OCI-LY7 (cell line): ENCODE measurements around the gene SERPINB5. TPM values are rescaled to one million over a fixed set of nuclear protein-coding genes. Genes with fewer than 3 reads are reported as not detected.

ENCODE experiments used
- BruUV-seq: library from RNA; stranded (reverse); fragments of 400-500 nt; replicated peaks from 2 replicates; lab custom pipeline; 2021; lab: Mats Ljungman, UMichigan
- CTCF ChIA-PET: fragments of 300-600 bp; sonication (Branson Sonifier 250); formaldehyde crosslinking; loops from one replicate; lab custom pipeline; 2022; ENCODE audit warnings: antibody characterized with exemption; ENCODE audit not compliant: unreplicated experiment; lab: Charles Lee
- POLR2A ChIA-PET: fragments of 300-600 bp; sonication (Branson Sonifier 250); formaldehyde crosslinking; loops from one replicate; lab custom pipeline; 2022; ENCODE audit warnings: antibody characterized with exemption; lab: Charles Lee
- DNase-seq: peaks from one replicate; pipeline ENCODE4 v3.0.0-alpha.2; 2015; ENCODE audit warnings: low spot score
- H2AFZ ChIP-seq: fragments of 200-600 bp; sonication (generic), shearing (Covaris generic); 2 replicates; pipeline ENCODE4 v1.6.1; 2014; ENCODE audit warnings: mild to moderate bottlenecking, antibody characterized with exemption, low read length, moderate library complexity
- H3K27ac ChIP-seq: fragments of 200-600 bp; sonication (generic); 2 replicates; pipeline ENCODE4 v1.5.1; 2014; ENCODE audit warnings: mixed run types, low read depth, mild to moderate bottlenecking, moderate library complexity, low read length, inconsistent platforms; ENCODE audit not compliant: poor library complexity, severe bottlenecking
- H3K36me3 ChIP-seq: fragments of 200-600 bp; sonication (generic); 2 replicates; pipeline ENCODE4 v1.6.1; 2014; ENCODE audit warnings: mild to moderate bottlenecking, antibody characterized with exemption, low read length, moderate library complexity, mixed read lengths; ENCODE audit not compliant: insufficient read depth
- H3K4me1 ChIP-seq: fragments of 200-600 bp; sonication (generic); 2 replicates; pipeline ENCODE4 v1.5.1; 2014; ENCODE audit warnings: mild to moderate bottlenecking, low read length; ENCODE audit not compliant: insufficient read depth, poor library complexity, severe bottlenecking
- H3K4me2 ChIP-seq: fragments of 200-600 bp; sonication (generic); 2 replicates; pipeline ENCODE4 v1.6.1; 2014; ENCODE audit warnings: mild to moderate bottlenecking, low read length
- H3K4me3 ChIP-seq: fragments of 200-600 bp; sonication (generic); 2 replicates; pipeline ENCODE4 v1.5.1; 2014; ENCODE audit warnings: mild to moderate bottlenecking, low read depth, low read length; ENCODE audit not compliant: poor library complexity, severe bottlenecking
- H3K79me2 ChIP-seq: fragments of 200-600 bp; sonication (generic); 2 replicates; pipeline ENCODE4 v1.6.1; 2016; ENCODE audit warnings: low read depth, mild to moderate bottlenecking, low read length, moderate library complexity, mixed read lengths; ENCODE audit not compliant: insufficient read depth
- H3K9me2 ChIP-seq: fragments of 200-600 bp; sonication (generic); 2 replicates; pipeline ENCODE4 v1.6.1; 2016; ENCODE audit warnings: mild to moderate bottlenecking, low read length, mixed read lengths; ENCODE audit not compliant: insufficient read depth
- H3K9me3 ChIP-seq: fragments of 200-600 bp; sonication (generic); 2 replicates; pipeline ENCODE4 v1.6.1; 2014; ENCODE audit warnings: mild to moderate bottlenecking, mixed run types, low read length, mixed read lengths
- H4K20me1 ChIP-seq: fragments of 200-600 bp; sonication (generic); 2 replicates; pipeline ENCODE4 v1.6.1; 2014; ENCODE audit warnings: mild to moderate bottlenecking, antibody characterized with exemption, low read length, moderate library complexity, mixed read lengths; ENCODE audit not compliant: insufficient read depth
- EZH2phosphoT487 ChIP-seq: fragments of 200-600 bp; sonication (generic); IDR thresholded peaks from 2 replicates; pipeline ENCODE4 v1.6.1; 2018; ENCODE audit warnings: low read depth, borderline replicate concordance, mild to moderate bottlenecking, mixed run types, antibody characterized with exemption, low read length, moderate library complexity, mixed read lengths
- intact Hi-C: fragments of 100-400 bp; cut with micrococcal nuclease; formaldehyde crosslinking; loops from one replicate; pipeline ENCODE4 v1.10.0; 2022; ENCODE audit not compliant: unreplicated experiment
- total RNA-seq, 2 experiments: library from RNA; depleted of rRNA in 1 of 2; stranded (reverse); fragments of >200 nt in 1 of 2; shearing (Covaris generic) in 1 of 2; gene quantifications; 2 replicates each; pipeline ENCODE4 v1.2.3, GENCODE V29; 2014 to 2022
- TF ChIP-seq, protein P1 (sequence below): fragments of 200-600 bp; sonication (generic); conservative IDR thresholded peaks from 2 replicates; pipeline ENCODE4 v1.5.1; 2014; ENCODE audit warnings: mild to moderate bottlenecking, antibody characterized with exemption, low read length, moderate library complexity, mixed read lengths

SERPINB5 gene
- total RNA-seq, 2 experiments from 2014 or later: not detected

DNA sequence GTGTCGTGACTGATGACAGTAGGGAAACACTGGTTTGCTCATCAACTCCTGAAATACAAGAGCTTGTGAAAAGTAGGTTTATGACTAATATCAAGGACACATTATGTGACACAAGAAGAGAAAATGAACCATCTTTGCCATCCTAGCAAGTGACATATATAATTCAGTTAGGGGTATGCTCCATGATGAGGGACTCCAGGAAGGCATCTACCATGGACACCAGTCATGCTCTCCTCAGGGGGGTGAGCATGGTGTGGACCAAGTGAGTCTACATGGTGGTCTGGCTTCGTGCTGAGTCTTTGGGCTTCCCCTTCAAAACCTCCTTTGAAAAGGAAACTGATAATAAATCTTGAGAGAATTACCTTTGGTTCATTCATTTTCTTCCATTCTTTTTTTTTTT lies 11.7 kb upstream of the SERPINB5 start:
- no peaks in the 10 kb centered on the region for H4K20me1 ChIP-seq
- H2AFZ ChIP-seq: no peak overlapping the region
- no peaks in the 10 kb centered on the region for H3K9me3 ChIP-seq
- POLR2A ChIA-PET: no interaction called here
- BruUV-seq: no TSS peak
- H3K9me2 ChIP-seq: no peaks in the 10 kb centered on the region
- no peaks in the 10 kb centered on the region for H3K4me1 ChIP-seq
- no peak overlapping the region for H3K27ac ChIP-seq
- no peak overlapping the region for H3K4me2 ChIP-seq
- CTCF ChIA-PET: no interaction called here
- intact Hi-C loops: no loop called here
- no peak overlapping the region for H3K4me3 ChIP-seq
- TF ChIP-seq, protein P1, sequence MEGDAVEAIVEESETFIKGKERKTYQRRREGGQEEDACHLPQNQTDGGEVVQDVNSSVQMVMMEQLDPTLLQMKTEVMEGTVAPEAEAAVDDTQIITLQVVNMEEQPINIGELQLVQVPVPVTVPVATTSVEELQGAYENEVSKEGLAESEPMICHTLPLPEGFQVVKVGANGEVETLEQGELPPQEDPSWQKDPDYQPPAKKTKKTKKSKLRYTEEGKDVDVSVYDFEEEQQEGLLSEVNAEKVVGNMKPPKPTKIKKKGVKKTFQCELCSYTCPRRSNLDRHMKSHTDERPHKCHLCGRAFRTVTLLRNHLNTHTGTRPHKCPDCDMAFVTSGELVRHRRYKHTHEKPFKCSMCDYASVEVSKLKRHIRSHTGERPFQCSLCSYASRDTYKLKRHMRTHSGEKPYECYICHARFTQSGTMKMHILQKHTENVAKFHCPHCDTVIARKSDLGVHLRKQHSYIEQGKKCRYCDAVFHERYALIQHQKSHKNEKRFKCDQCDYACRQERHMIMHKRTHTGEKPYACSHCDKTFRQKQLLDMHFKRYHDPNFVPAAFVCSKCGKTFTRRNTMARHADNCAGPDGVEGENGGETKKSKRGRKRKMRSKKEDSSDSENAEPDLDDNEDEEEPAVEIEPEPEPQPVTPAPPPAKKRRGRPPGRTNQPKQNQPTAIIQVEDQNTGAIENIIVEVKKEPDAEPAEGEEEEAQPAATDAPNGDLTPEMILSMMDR: no peak
- no peak for TF ChIP-seq EZH2phosphoT487
- H3K36me3 ChIP-seq: no peaks in the 10 kb centered on the region
- no peaks in the 10 kb centered on the region for H3K79me2 ChIP-seq
- DNase-seq: no peak

DNA sequence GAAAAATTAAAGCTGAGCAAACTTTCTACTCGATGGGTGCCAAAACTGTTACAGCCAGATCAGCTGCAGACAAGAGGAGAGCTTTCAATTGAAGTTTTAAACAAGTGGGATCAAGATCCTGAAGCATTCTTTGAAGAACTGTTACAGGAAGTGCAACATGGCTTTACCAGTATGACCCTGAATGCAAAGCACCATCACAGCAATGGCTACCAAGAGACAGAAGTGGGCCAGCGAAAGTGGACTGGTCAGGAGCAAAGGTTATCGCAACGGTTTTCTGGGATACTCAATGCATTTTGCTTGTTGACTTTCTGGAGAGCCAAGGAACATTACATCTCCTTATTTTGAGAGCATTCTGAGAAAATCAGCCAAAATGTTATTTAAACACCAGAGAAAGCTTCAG lies 9.1 kb upstream of the SERPINB5 start:
- Histone ChIP-seq H2AFZ (no peak overlapping the region), H3K4me1 (no peaks in the 10 kb centered on the region), H3K9me2 (no peaks in the 10 kb centered on the region), H3K79me2 (no peaks in the 10 kb centered on the region), H3K4me3 (no peak overlapping the region), H3K27ac (no peak overlapping the region), H3K36me3 (no peaks in the 10 kb centered on the region), H3K4me2 (no peak overlapping the region), H3K9me3 (no peaks in the 10 kb centered on the region), H4K20me1 (no peaks in the 10 kb centered on the region)
- BruUV-seq: no TSS peak
- ChIA-PET CTCF (no interaction called here), POLR2A (no interaction called here)
- intact Hi-C loops: no loop called here
- DNase-seq: no peak
- TF ChIP-seq, protein P1: no peak
- TF ChIP-seq EZH2phosphoT487: no peak

DNA sequence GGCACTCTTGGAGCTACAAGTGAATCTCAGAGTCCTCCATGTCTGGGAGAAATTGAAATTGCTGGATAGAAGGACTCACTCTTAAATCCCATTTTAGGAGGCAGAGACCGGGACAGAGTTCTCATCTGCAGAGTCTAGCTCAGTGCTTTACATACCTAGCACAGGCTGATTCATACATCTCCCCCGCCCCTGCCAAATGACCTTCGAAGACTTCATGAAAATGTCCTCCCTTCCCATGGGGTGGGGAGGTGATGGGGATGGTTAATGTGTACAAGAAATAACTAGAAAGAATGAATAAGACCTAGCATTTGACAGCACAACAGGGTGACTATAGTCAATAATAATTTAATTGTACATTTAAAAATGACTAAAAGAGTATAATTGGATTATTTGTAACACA lies 8.2 kb upstream of the SERPINB5 start:
- Histone ChIP-seq H3K9me3 (no peaks in the 10 kb centered on the region), H3K79me2 (no peaks in the 10 kb centered on the region), H3K27ac (no peak overlapping the region), H2AFZ (no peak overlapping the region), H4K20me1 (no peaks in the 10 kb centered on the region), H3K9me2 (no peaks in the 10 kb centered on the region), H3K4me2 (no peak overlapping the region), H3K4me3 (no peak overlapping the region), H3K36me3 (no peaks in the 10 kb centered on the region), H3K4me1 (no peaks in the 10 kb centered on the region)
- POLR2A ChIA-PET: no interaction called here
- no TSS peak for BruUV-seq
- CTCF ChIA-PET: no interaction called here
- intact Hi-C loops: no loop called here
- TF ChIP-seq EZH2phosphoT487: no peak
- TF ChIP-seq, protein P1: no peak
- DNase-seq: no peak
